Measurements from ENCODE around the gene PILRA.
"Not testable (repeated sequence)": the region's sequence is repeated elsewhere in the genome, so short reads cannot be mapped to it uniquely, and the experiment has no call there.

PILRA gene

DNA sequence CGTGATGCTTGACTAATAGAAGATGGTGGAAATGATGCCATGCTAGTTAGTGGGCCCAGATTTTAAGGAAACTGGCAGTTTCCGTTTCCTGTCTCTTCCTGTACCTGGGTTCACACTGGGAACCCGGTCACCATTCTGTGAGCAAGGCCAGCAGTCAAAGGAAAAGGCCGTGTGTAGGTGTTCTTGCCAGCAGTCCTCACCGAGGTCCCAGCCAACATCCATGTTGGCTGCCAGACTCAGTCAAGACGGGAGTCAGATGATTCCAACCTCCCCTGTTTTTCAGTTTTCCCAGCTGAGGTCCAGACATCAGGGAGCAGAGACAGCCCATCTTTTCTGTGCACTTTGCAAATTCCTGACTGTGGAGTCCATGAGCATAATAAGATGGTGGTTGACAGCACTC, 30.5 kb upstream of the PILRA start:
- H3K9me3 ChIP-seq (ENCODE audit: control extremely low read depth in 1 of 5, control insufficient read depth in 4 of 5, insufficient read depth in 2 of 5, low read depth in 1 of 5, low read length in 4 of 5): no peaks in the 10 kb centered on the region
- peaks cover 0 to 2% (median 1%) of the 10 kb centered on the region in 4 experiments for H3K4me1 ChIP-seq (ENCODE audit: control extremely low read depth in 1 of 4, control insufficient read depth in 4 of 4, insufficient read depth in 4 of 4, low read length in 3 of 4)
- 95% methylated on average over 5 of the region's 6 CpGs for WGBS (ENCODE audit: insufficient coverage)
- H3K36me3 ChIP-seq (ENCODE audit: control insufficient read depth in 4 of 4, insufficient read depth in 4 of 4, low read length in 3 of 4): peaks cover 9 to 42% (median 29%) of the 10 kb centered on the region in 4 experiments
- CTCF ChIA-PET: interaction anchor here (1.0 to 1.5 kb wide), 2 partner anchors 59 to 210 kb away, joined by 3 read pairs; no protein-coding TSS in a partner anchor
- POLR2A ChIA-PET: no interaction called here
- DNase-seq: no peak
- H3K27me3 ChIP-seq (replicated peaks in 2 of 5; ENCODE audit: control insufficient read depth in 4 of 5, insufficient read depth in 5 of 5, low read length in 4 of 5): no peaks in the 10 kb centered on the region
- H3K27ac ChIP-seq (ENCODE audit: insufficient read depth in 1 of 2, low read depth in 1 of 2, low read length in 2 of 2, poor library complexity in 1 of 2, severe bottlenecking in 2 of 2): no peak overlapping the region
- H3K4me3 ChIP-seq (ENCODE audit: control insufficient read depth in 1 of 7, extremely low read depth in 1 of 7, insufficient read depth in 4 of 7, low read depth in 2 of 7, low read length in 6 of 7): no peak overlapping the region

DNA sequence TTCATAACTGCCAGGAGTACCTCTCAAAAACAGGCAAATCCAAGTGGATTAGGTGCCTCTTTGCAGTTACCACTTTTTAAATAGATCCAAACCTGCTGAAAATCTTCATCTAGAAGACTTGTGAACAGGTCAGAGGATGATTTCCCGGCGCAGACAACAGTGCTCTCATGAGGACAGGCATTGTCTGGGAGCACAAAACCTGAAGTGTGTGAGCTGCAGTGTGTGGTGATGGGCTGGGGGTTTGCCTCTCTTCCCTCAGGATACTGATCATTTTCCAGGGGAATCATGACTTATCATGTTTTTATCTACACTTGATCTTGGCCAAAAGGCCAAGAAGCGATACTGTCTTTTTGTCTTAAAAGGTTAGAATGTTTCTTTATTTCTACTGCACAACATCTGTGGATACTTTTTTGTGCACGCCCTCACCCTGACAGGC, 29.1 kb upstream of the PILRA start:
- H3K4me3 ChIP-seq (ENCODE audit: control insufficient read depth in 1 of 7, extremely low read depth in 1 of 7, insufficient read depth in 4 of 7, low read depth in 2 of 7, low read length in 6 of 7); H3K27ac ChIP-seq (ENCODE audit: insufficient read depth in 1 of 2, low read depth in 1 of 2, low read length in 2 of 2, poor library complexity in 1 of 2, severe bottlenecking in 2 of 2); H3K9me3 ChIP-seq (ENCODE audit: control extremely low read depth in 1 of 5, control insufficient read depth in 4 of 5, insufficient read depth in 2 of 5, low read depth in 1 of 5, low read length in 4 of 5); H3K27me3 ChIP-seq (replicated peaks in 2 of 5; ENCODE audit: control insufficient read depth in 4 of 5, insufficient read depth in 5 of 5, low read length in 4 of 5); DNase-seq; H3K4me1 ChIP-seq (ENCODE audit: control extremely low read depth in 1 of 4, control insufficient read depth in 4 of 4, insufficient read depth in 4 of 4, low read length in 3 of 4); POLR2A ChIA-PET: not testable (repeated sequence)
- CTCF ChIA-PET: interaction anchor here (1.0 to 1.8 kb wide), 2 partner anchors 10 to 212 kb away, joined by 3 to 5 read pairs; no protein-coding TSS in a partner anchor
- H3K36me3 ChIP-seq (ENCODE audit: control insufficient read depth in 4 of 4, insufficient read depth in 4 of 4, low read length in 3 of 4): peaks cover 12 to 47% (median 32%) of the 10 kb centered on the region in 4 experiments
- WGBS (ENCODE audit: insufficient coverage): no CpG with 5 or more reads among the region's 4 CpGs

DNA sequence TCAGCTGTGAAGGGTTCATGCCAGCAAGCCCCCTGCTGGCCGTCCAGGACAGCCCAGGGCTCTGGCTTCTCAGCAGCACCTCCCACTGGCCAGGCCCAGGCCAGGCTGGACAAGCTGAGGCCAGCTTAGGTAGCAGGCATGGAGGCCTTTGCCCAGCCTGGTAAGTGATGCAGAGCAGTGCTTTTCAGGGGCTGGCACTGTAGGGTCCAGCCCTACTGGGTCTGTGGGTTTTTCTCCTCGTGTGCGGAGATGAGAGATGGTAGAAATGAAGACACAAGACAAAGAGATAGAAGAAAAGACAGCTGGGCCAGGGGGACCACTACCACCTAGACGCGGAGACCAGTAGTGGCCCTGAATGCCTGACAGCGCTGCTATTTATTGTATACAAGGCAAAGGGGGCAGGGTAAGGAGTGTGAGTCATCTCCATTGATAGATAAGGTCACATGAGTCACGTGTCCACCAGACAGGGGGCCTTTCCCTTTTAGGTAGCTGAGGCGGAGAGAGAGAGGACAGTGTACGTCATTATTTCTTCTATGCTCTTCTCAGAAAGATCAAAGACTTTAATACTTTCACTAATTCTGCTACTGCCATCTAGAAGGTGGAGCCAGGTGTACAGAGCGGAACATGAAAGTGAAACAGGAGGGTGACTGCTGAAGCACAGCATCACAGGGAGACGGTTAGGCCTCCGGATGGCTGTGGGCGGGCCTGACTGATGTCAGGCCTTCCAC, 28.6 kb upstream of the PILRA start:
- Histone ChIP-seq H3K36me3 (ENCODE audit: control insufficient read depth in 4 of 4, insufficient read depth in 4 of 4, low read length in 3 of 4) (peaks cover 12 to 53% (median 35%) of the 10 kb centered on the region in 4 experiments), H3K27ac (ENCODE audit: insufficient read depth in 1 of 2, low read depth in 1 of 2, low read length in 2 of 2, poor library complexity in 1 of 2, severe bottlenecking in 2 of 2) (peak overlapping the region in 1 of 2 experiments; percentile 49)
- H3K9me3 ChIP-seq (ENCODE audit: control extremely low read depth in 1 of 5, control insufficient read depth in 4 of 5, insufficient read depth in 2 of 5, low read depth in 1 of 5, low read length in 4 of 5); H3K4me3 ChIP-seq (ENCODE audit: control insufficient read depth in 1 of 7, extremely low read depth in 1 of 7, insufficient read depth in 4 of 7, low read depth in 2 of 7, low read length in 6 of 7); H3K4me1 ChIP-seq (ENCODE audit: control extremely low read depth in 1 of 4, control insufficient read depth in 4 of 4, insufficient read depth in 4 of 4, low read length in 3 of 4); H3K27me3 ChIP-seq (replicated peaks in 2 of 5; ENCODE audit: control insufficient read depth in 4 of 5, insufficient read depth in 5 of 5, low read length in 4 of 5): not testable (repeated sequence)
- ChIA-PET POLR2A (interaction anchor here (0.6 kb wide), 1 partner anchor 9 kb away, joined by 6 read pairs; no protein-coding TSS in a partner anchor), CTCF (interaction anchor here (1.0 to 1.8 kb wide), 2 partner anchors 10 to 212 kb away, joined by 3 to 5 read pairs; no protein-coding TSS in a partner anchor)
- peak; percentile 53 to 71 (median 55) for DNase-seq
- WGBS (ENCODE audit: insufficient coverage): 96% methylated on average over 5 of the region's 13 CpGs

DNA sequence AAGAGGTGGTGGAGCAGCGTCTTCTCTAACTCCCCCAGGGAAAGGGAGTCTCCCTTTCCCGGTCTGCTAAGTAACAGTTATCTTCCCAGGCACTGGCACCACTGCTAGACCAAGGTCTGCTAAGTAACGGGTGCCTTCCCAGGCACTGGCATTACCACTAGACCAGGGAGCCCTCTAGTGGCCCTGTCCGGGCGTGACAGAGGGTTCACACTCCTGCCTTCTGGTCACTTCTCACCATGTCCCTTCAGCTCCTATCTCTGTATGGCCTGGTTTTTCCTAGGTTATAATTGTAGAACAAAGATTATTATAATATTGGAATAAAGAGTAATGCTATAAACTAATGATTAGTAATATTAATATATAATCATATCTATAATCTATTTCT, 28.0 kb upstream of the PILRA start:
- POLR2A ChIA-PET: interaction anchor here (0.6 kb wide), 1 partner anchor 9 kb away, joined by 6 read pairs; no protein-coding TSS in a partner anchor
- H3K36me3 ChIP-seq (ENCODE audit: control insufficient read depth in 4 of 4, insufficient read depth in 4 of 4, low read length in 3 of 4): peaks cover 12 to 57% (median 39%) of the 10 kb centered on the region in 4 experiments
- not testable (repeated sequence) for H3K4me1 ChIP-seq (ENCODE audit: control extremely low read depth in 1 of 4, control insufficient read depth in 4 of 4, insufficient read depth in 4 of 4, low read length in 3 of 4); H3K27me3 ChIP-seq (replicated peaks in 2 of 5; ENCODE audit: control insufficient read depth in 4 of 5, insufficient read depth in 5 of 5, low read length in 4 of 5); H3K27ac ChIP-seq (ENCODE audit: insufficient read depth in 1 of 2, low read depth in 1 of 2, low read length in 2 of 2, poor library complexity in 1 of 2, severe bottlenecking in 2 of 2); H3K4me3 ChIP-seq (ENCODE audit: control insufficient read depth in 1 of 7, extremely low read depth in 1 of 7, insufficient read depth in 4 of 7, low read depth in 2 of 7, low read length in 6 of 7); H3K9me3 ChIP-seq (ENCODE audit: control extremely low read depth in 1 of 5, control insufficient read depth in 4 of 5, insufficient read depth in 2 of 5, low read depth in 1 of 5, low read length in 4 of 5)
- WGBS (ENCODE audit: insufficient coverage): no CpG with 5 or more reads among the region's 5 CpGs
- peak; percentile 45 to 62 (median 51) for DNase-seq
- CTCF ChIA-PET: interaction anchor here (1.0 to 2.6 kb wide), 3 partner anchors 9 to 213 kb away, joined by 3 to 15 read pairs (median 5); no protein-coding TSS in a partner anchor

DNA sequence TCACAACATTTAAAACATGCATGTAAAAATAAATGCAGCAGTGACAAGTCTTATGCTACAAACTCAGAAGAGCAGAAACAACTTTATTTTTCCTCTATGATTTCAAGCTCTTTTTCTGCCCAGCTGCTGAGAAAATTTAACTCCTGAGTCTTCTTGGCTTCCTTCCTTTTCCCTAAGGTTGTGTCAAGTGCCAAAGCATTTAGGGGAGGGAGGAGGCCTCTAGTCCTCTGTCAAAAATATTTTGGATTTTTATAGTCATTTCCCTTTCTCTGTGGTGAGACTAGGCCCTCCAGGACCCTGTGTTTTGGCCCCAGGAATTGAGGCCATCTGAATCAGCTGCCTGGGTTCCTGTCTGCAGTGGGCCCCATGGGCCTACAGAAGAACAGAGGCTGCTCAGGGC, 26.4 kb upstream of the PILRA start:
- Histone ChIP-seq H3K27me3 (replicated peaks in 2 of 5; ENCODE audit: control insufficient read depth in 4 of 5, insufficient read depth in 5 of 5, low read length in 4 of 5) (no peaks in the 10 kb centered on the region), H3K4me3 (ENCODE audit: control insufficient read depth in 1 of 7, extremely low read depth in 1 of 7, insufficient read depth in 4 of 7, low read depth in 2 of 7, low read length in 6 of 7) (no peak overlapping the region), H3K36me3 (ENCODE audit: control insufficient read depth in 4 of 4, insufficient read depth in 4 of 4, low read length in 3 of 4) (peaks cover 16 to 62% (median 46%) of the 10 kb centered on the region in 4 experiments), H3K9me3 (ENCODE audit: control extremely low read depth in 1 of 5, control insufficient read depth in 4 of 5, insufficient read depth in 2 of 5, low read depth in 1 of 5, low read length in 4 of 5) (no peaks in the 10 kb centered on the region), H3K27ac (ENCODE audit: insufficient read depth in 1 of 2, low read depth in 1 of 2, low read length in 2 of 2, poor library complexity in 1 of 2, severe bottlenecking in 2 of 2) (peak overlapping the region in 1 of 2 experiments; percentile 18), H3K4me1 (ENCODE audit: control extremely low read depth in 1 of 4, control insufficient read depth in 4 of 4, insufficient read depth in 4 of 4, low read length in 3 of 4) (peaks cover 0 to 2% (median 1%) of the 10 kb centered on the region in 4 experiments)
- no peak for DNase-seq
- CTCF ChIA-PET: interaction anchor here (0.7 to 2.6 kb wide), 12 partner anchors 9 to 215 kb away, joined by 3 to 15 read pairs (median 4); partner anchors contain the start of gene PILRB
- POLR2A ChIA-PET: no interaction called here

DNA sequence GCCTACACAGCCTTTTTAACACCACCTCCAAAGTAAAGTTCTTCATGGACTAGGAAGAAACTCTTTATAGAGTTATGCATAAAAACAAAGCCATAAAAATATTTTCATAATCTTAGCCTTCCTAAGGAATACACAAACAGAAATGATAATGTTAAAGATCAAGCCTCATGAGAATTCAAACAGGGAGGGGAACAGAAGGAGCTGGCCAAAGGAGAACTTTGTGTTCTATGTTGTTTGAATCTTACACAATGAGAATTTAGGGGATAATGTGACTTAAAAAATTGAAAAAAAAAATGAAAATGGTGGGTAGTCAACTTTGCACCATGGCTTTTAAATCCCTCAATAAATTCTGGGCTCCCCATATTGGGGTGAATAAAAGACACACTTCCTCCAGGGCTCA, 24.5 kb upstream of the PILRA start:
- CTCF ChIA-PET: interaction anchor here (0.6 to 1.0 kb wide), 2 partner anchors 58 to 159 kb away, joined by 3 read pairs; no protein-coding TSS in a partner anchor

DNA sequence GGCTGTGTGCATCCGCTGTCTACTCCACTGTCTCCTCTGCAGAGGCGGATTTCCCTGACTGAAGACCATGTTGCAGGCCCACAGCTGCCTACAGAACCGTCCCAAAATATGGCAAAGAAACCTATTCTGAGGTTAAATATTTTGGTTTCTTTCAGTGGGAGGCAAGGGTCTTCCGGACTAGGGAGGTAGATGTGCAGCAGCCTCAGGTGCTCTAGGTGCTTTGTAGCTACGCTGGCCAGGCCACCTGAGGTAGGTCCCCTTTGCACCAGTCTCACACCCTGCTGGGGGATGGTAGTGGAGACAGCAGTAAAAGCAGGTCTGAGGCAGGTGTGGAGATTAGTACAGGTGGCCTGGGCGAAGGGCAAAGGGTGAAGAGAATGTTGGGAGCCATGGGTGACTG, 23.5 kb upstream of the PILRA start:
- Histone ChIP-seq H3K4me1 (ENCODE audit: control extremely low read depth in 1 of 4, control insufficient read depth in 4 of 4, insufficient read depth in 4 of 4, low read length in 3 of 4) (peaks cover 0 to 1% (median under 1%) of the 10 kb centered on the region in 4 experiments), H3K4me3 (ENCODE audit: control insufficient read depth in 1 of 7, extremely low read depth in 1 of 7, insufficient read depth in 4 of 7, low read depth in 2 of 7, low read length in 6 of 7) (no peak overlapping the region), H3K36me3 (ENCODE audit: control insufficient read depth in 4 of 4, insufficient read depth in 4 of 4, low read length in 3 of 4) (peaks cover 16 to 75% (median 58%) of the 10 kb centered on the region in 4 experiments), H3K27ac (ENCODE audit: insufficient read depth in 1 of 2, low read depth in 1 of 2, low read length in 2 of 2, poor library complexity in 1 of 2, severe bottlenecking in 2 of 2) (no peak overlapping the region), H3K27me3 (replicated peaks in 2 of 5; ENCODE audit: control insufficient read depth in 4 of 5, insufficient read depth in 5 of 5, low read length in 4 of 5) (no peaks in the 10 kb centered on the region), H3K9me3 (ENCODE audit: control extremely low read depth in 1 of 5, control insufficient read depth in 4 of 5, insufficient read depth in 2 of 5, low read depth in 1 of 5, low read length in 4 of 5) (no peaks in the 10 kb centered on the region)
- POLR2A ChIA-PET: interaction anchor here (0.5 kb wide), 1 partner anchor 80 kb away, joined by 3 read pairs; the partner anchor contains the start of gene MEPCE
- 100% methylated on average over 2 of the region's 6 CpGs for WGBS (ENCODE audit: insufficient coverage)
- no peak for DNase-seq
- CTCF ChIA-PET: no interaction called here

More for the DNA sequence above, 24.5 kb upstream of the PILRA start:
- Histone ChIP-seq H3K4me1 (ENCODE audit: control extremely low read depth in 1 of 4, control insufficient read depth in 4 of 4, insufficient read depth in 4 of 4, low read length in 3 of 4) (peaks cover 0 to 2% (median 1%) of the 10 kb centered on the region in 4 experiments), H3K36me3 (ENCODE audit: control insufficient read depth in 4 of 4, insufficient read depth in 4 of 4, low read length in 3 of 4) (peaks cover 16 to 67% (median 52%) of the 10 kb centered on the region in 4 experiments), H3K27me3 (replicated peaks in 2 of 5; ENCODE audit: control insufficient read depth in 4 of 5, insufficient read depth in 5 of 5, low read length in 4 of 5) (no peaks in the 10 kb centered on the region), H3K27ac (ENCODE audit: insufficient read depth in 1 of 2, low read depth in 1 of 2, low read length in 2 of 2, poor library complexity in 1 of 2, severe bottlenecking in 2 of 2) (no peak overlapping the region), H3K9me3 (ENCODE audit: control extremely low read depth in 1 of 5, control insufficient read depth in 4 of 5, insufficient read depth in 2 of 5, low read depth in 1 of 5, low read length in 4 of 5) (no peaks in the 10 kb centered on the region), H3K4me3 (ENCODE audit: control insufficient read depth in 1 of 7, extremely low read depth in 1 of 7, insufficient read depth in 4 of 7, low read depth in 2 of 7, low read length in 6 of 7) (no peak overlapping the region)
- no peak for DNase-seq
- POLR2A ChIA-PET: no interaction called here
